Esophagus muscularis mucosa (tissue), 3 donors: Measurements from ENCODE around the gene KRTAP24-1.

Experiments
- POLR2A ChIP-seq: fragments of 450-650 bp; IDR thresholded peaks from one replicate; pipeline ENCODE4 v1.6.1; 2017; ENCODE audit warnings: antibody characterized with exemption, moderate library complexity, mild to moderate bottlenecking, low read depth
- TF ChIP-seq, protein P1 (sequence below), 3 experiments: fragments of 200-600 bp in 2 of 3; fragments of 450-650 bp in 1 of 3; sonication (generic) in 2 of 3; IDR thresholded peaks; one replicate each; pipeline ENCODE4 v1.5.1; 2017 to 2019; ENCODE audit warnings: antibody characterized with exemption in 3 of 3, mild to moderate bottlenecking in 2 of 3, moderate library complexity in 1 of 3

DNA sequence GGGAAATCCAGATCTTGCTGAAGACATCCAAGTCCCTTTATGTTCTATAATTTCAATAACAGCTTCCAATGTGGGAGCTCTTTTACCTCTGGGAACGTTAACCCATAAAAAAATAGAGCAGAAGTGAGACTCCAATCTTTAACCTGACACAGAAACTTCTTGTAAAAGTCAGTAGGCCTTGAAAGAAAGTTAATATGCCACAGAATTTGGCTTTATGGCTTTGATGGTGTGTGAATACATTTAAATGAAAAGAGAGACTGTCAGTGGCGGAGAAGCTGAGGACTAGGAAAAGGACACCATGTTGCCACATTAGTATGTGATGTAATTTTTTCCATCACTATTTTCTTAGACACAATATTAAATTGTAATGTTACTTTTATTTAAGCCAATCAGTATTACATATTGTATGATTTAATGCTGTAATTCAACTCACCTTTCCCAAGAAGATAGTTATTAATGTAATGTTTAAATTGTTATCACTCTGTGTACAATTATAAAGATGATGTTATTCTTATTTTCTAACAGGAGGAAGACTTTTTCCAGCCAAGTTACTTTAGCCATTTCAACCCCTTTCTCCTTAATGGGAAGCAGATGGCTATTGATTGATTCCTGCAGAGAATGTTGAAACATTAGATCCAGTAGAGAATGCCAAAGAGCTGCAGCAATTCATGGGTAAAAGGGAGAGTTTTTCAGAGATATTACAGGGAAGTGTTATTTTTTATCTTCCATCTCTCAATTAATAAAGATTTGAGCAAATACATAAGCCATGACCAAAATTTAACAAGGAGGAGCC, 49.3 kb downstream of the KRTAP24-1 start:
- TF ChIP-seq, protein P1, sequence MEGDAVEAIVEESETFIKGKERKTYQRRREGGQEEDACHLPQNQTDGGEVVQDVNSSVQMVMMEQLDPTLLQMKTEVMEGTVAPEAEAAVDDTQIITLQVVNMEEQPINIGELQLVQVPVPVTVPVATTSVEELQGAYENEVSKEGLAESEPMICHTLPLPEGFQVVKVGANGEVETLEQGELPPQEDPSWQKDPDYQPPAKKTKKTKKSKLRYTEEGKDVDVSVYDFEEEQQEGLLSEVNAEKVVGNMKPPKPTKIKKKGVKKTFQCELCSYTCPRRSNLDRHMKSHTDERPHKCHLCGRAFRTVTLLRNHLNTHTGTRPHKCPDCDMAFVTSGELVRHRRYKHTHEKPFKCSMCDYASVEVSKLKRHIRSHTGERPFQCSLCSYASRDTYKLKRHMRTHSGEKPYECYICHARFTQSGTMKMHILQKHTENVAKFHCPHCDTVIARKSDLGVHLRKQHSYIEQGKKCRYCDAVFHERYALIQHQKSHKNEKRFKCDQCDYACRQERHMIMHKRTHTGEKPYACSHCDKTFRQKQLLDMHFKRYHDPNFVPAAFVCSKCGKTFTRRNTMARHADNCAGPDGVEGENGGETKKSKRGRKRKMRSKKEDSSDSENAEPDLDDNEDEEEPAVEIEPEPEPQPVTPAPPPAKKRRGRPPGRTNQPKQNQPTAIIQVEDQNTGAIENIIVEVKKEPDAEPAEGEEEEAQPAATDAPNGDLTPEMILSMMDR (IDR thresholded peaks at IDR 0.05), result no peak
- TF ChIP-seq POLR2A, result no peak
